HG02938 (cell line): ENCODE data around the gene SPAG9.

Experiments
- ATAC-seq: cut with Tn5 transposase; IDR thresholded peaks from one replicate; pipeline ENCODE4 v1.9.1; 2021; ENCODE audit warnings: mild to moderate bottlenecking, moderate library complexity; ENCODE audit not compliant: unreplicated experiment

SPAG9 gene

GRCh38 chr17:50959341-50959740, 161.3 kb downstream of the SPAG9 start:
- no peak for ATAC-seq

GRCh38 chr17:50957600-50958575, 162.8 kb downstream of the SPAG9 start:
- no peak for ATAC-seq

GRCh38 chr17:50956750-50957523, 163.7 kb downstream of the SPAG9 start:
- no peak for ATAC-seq

- ATAC-seq, result no peak
Observed at GRCh38 chr17:50956409-50956749, 164.3 kb downstream of the SPAG9 start.

GRCh38 chr17:50955667-50956120, 165.0 kb downstream of the SPAG9 start:
- ATAC-seq, result no peak

- no peak for ATAC-seq
Observed at GRCh38 chr17:50955160-50955559, 165.5 kb downstream of the SPAG9 start.

- no peak for ATAC-seq
Observed at GRCh38 chr17:50954641-50955121, 166.0 kb downstream of the SPAG9 start.

GRCh38 chr17:50953831-50954601, 166.7 kb downstream of the SPAG9 start:
- ATAC-seq, result no peak

- ATAC-seq, result no peak
Observed at GRCh38 chr17:50953518-50953830, 167.2 kb downstream of the SPAG9 start.

- ATAC-seq, result no peak
Observed at GRCh38 chr17:50952889-50953288, 167.8 kb downstream of the SPAG9 start.

GRCh38 chr17:50952013-50952412, 168.7 kb downstream of the SPAG9 start:
- no peak for ATAC-seq

GRCh38 chr17:50949989-50950877, 170.4 kb downstream of the SPAG9 start:
- no peak for ATAC-seq

- ATAC-seq, result no peak
Observed at GRCh38 chr17:50949128-50949988, 171.3 kb downstream of the SPAG9 start.

- no peak for ATAC-seq
Observed at GRCh38 chr17:50948711-50949110, 172.0 kb downstream of the SPAG9 start.

- no peak for ATAC-seq
Observed at GRCh38 chr17:50947782-50948543, 172.7 kb downstream of the SPAG9 start.

- no peak for ATAC-seq
Observed at GRCh38 chr17:50946891-50947781, 173.5 kb downstream of the SPAG9 start.

GRCh38 chr17:50946223-50946890, 174.3 kb downstream of the SPAG9 start:
- no peak for ATAC-seq
